NCI-H2171 treated with DMSO at 0.1 percent for 48 hours (cell line): ENCODE measurements around the gene PPM1H.

Source experiments
- DNase-seq: peaks from one replicate; lab custom pipeline; 2025; lab: John Stamatoyannopoulos, UW

Gene PPM1H

DNA sequence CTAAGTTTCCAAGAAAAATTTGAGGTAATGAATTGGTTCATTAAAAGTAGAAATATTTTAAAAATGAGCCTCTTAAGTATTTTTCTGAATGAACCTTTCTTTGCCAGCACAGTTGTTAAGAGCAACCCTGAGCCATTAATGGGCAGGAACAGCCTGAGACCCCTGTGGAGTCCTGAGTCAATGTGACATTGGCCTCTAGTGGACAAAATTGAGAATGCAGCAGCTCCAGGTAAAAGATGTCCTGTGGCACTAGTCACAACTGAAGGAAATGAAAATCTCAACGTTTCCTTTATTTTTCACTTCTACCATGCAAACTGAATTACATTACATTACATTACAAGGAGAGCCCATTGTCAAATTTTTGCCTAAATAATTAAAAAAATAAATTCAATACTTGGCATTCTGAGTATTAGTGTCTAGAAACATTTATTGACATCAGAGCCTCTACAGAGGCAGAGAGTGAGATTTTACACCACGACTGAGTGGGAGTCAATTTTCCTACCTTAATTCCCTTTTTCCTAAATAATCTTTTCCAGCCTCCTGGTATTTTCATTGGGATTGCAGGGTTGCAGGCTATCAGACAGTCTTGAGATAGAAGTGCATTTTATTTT, 135.7 kb downstream of the PPM1H start:
- peak; percentile 74 for DNase-seq

- DNase-seq: no peak
Measured at GRCh38 chr12:62794218-62794583, 140.7 kb downstream of the PPM1H start.

GRCh38 chr12:62793256-62794217, 141.4 kb downstream of the PPM1H start:
- DNase-seq: peak; percentile 95

DNA sequence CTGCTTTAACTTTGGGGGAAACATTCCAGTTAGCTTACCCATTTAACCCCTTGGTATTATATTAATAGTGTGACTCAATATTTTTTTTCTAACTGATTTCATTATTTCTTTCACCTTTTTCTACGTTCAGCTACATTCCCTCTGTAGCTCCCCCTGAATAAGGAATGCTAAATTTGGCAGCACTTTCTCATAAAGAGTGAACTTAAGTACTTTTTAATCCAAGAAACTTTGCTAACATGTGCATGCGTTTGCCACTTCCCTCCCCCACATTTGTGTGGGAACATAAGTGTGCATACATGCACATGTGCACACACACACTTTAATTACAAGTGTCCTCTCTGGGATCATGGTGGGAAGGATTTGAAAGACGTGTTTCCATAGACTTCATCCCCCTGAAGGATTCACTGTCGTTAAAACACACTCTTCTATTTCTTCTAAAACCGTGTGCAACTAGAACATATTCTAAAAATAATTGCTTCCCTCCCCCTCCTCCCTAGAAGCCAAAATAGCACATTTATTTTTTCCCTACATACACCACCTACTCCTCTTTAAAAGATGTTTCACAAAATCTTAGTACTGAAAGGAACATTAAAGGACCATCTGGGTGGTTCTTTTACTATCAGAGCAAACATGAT, 142.6 kb downstream of the PPM1H start:
- DNase-seq: no peak

DNA sequence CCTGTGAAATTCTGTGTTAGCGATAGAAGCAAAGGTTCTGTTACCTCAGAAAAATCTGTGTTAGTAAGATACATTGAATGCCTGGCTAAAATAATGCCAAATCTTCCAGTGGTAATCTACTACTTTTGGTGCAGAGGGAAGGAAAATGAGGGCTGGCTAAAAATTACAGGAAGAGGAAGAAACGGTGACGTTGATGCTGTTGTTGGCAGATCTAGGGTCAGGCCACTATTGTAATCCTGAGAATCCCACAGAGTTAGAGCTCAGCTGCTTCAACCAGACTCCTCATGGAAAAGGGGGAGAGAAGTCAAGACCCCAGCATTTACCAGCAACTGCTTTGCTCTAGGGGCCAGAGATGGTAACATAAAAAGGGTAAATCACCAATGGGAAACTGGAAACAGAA, 145.1 kb downstream of the PPM1H start:
- DNase-seq: no peak

DNA sequence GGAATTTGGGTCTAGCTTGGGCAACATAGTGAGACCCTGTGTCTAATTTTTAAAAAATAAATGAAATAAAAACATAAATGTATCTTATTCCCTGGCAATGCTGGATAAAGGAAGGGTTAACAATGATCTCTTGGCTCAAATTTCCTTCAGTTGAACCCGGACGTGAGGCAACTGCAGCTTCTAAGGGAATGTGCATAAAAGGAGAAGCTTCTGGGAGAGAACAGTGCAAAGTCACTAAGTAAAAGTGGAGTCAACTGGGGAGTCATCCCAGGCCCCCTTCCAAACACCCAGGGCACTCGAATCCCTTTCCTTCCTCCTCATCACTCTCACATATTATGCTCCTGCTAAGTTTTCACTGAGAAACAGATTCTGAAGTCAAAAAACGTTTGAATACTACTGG, 147.3 kb downstream of the PPM1H start:
- no peak for DNase-seq

DNA sequence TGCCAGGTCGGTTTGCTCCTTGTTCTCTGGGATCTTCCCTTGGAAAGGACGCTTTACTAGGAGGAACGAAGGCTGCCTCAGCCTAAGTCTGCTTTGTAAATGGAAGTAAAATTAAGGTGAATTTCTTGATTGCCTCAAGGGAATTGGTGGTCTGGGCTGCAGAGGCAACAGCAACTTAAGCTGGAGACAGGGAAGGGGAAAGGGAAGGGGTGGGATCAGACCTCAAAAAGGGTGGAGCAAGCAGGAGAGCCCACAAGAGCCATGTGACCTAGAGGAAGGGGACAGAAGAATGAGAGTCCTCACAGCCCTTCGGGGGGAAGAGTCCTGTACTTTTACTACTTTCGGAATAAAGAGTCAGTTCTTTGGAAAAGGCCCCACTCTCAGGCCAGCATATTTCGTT, 147.9 kb downstream of the PPM1H start:
- DNase-seq: no peak

DNA sequence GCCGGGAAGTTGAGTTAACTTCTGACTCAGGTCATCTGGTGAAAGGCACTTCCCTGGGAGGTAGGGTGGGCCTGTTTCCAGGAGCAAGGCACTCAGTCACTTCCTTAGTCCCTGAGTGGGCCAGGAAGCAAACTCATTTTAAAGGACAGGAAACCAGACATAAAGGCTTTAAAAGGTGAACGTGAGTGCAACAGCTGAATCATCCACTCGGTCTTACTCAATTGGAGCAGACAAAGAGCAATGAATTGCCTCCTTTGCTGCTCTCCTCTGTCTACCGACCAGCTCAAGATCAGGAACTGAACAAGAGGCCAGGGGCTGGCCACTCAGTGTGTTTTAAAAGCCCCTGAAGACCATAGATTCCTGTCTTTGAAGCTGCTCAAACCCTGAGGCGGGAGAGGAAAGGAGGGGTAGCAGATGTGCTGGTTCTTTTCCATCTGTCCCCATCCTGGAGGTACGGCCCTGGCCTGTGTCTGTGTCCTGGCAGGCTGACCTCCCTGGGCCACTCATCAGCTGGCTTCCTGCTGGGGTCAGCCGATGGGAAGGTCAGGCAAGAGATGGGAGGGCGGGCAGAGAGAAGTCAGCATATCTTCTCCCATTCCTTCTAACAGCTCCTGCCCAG, 148.9 kb downstream of the PPM1H start:
- no peak for DNase-seq

- DNase-seq: no peak
Measured at GRCh38 chr12:62784576-62784975, 150.4 kb downstream of the PPM1H start.

- peak; percentile 19 for DNase-seq
Measured at GRCh38 chr12:62783881-62784280, 151.1 kb downstream of the PPM1H start.

DNA sequence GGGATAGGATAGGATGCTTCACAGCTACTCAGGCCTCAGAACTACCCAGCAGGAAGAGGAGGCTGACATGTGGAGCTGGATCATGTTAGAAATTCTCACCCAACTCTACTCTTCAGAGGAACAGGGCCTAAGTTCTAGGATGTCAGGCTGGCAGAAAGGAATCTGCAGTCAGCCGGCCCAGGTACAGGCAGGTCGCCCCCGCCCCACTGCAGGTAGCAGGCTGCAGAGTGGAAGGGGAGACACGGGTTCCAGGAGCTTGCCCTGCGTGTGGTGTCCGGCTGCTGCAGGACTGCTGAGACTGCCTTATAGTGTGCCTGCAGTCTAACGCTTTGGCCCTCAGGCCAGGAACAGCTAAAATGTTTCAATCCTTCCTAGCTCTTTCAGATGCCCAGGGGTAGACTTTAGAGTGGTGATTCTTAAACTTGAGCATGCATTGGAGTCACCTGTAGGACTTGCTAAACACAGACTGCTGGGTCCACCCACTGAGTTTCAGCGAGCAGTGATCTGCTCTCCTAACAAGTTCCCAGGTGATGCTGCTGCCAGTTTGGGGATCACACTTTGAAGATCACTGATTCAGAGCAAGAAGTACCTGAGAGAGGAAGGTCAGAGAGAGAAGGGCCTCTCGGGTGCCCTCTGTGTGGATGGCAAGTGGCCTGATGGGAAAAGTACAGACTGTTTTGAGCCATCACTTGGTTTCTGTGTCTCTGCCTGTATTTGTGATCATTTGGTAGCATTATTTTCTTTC, 153.6 kb downstream of the PPM1H start:
- DNase-seq: no peak

GRCh38 chr12:62779488-62779887, 155.5 kb downstream of the PPM1H start:
- DNase-seq: no peak

GRCh38 chr12:62778187-62778586, 156.8 kb downstream of the PPM1H start:
- no peak for DNase-seq

- no peak for DNase-seq
Measured at GRCh38 chr12:62776997-62777396, 158.0 kb downstream of the PPM1H start.

DNA sequence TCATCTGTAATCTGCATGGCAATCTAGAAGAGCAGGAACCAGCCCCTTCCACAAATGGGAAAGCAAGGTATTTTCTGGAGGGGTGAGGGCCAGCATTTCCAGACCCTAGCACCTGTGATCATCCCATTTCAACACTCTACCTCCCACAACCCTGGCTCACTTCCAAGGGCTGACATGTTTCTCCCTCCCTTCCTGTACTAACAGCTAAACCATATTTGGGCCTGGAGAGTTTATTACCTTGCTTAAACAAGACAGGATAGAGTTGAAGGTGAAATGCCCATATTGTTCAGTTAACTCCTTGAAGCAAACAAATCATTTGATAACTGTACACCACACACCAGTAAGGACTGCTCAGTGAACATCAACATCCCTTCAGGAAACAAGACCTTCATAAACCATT, 158.4 kb downstream of the PPM1H start:
- no peak for DNase-seq

GRCh38 chr12:62774794-62775193, 160.2 kb downstream of the PPM1H start:
- no peak for DNase-seq

- no peak for DNase-seq
Measured at GRCh38 chr12:62772416-62772955, 162.5 kb downstream of the PPM1H start.

GRCh38 chr12:62771828-62772227, 163.1 kb downstream of the PPM1H start:
- no peak for DNase-seq

DNA sequence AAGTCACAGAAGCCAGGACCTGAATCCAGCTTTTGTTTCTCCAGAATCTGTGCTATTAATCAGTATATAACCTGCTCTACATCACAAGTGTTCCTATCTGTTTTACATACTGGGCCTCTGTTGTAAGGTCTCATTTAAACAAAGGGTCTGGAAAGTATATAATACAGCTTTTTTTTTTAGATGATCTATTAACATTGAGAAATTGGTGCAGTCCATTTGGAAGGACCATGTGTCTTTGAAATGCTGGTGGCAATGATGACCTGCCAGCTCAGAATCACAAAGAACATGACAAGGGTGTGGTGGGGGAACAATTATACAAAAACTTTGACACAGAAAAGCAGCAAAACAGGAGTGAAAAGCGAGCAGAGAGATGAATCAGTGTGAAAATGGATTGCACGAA, 164.6 kb downstream of the PPM1H start:
- no peak for DNase-seq

GRCh38 chr12:62769076-62769619, 165.8 kb downstream of the PPM1H start:
- DNase-seq: no peak

DNA sequence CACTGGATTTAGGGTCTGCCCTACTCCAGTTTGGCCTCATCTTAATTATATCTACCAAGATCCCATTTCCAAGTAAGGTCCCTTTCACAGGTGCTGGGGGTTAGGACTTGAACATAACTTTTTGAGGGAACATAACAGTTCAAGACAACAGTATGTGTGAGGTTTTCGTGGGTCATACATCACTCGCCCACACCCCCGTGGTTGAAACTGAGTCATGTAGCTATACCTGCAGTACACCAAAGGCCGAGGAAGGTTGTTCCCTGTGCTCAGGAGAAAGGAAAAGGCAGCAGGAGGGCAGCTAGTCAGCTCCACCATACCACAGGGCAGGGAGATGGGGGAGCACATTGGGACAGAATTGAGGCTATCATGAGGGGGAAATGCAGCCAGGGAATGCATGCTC, 167.0 kb downstream of the PPM1H start:
- DNase-seq: no peak
